ENCODE results near the gene FZR1.

FZR1 gene

GRCh38 chr19:3533563-3534216, 27.6 kb downstream of the FZR1 start:
- no peaks in the 10 kb centered on the region for H3F3A ChIP-seq (ENCODE audit: insufficient read depth)
- H3K4me3 ChIP-seq (ENCODE audit: insufficient read depth, low read length, poor library complexity, severe bottlenecking), result no peak overlapping the region
- no peaks in the 10 kb centered on the region for H3K9me2 ChIP-seq (replicated peaks; ENCODE audit: insufficient read depth, low read length)
- H3K36me3 ChIP-seq (ENCODE audit: low read length), result no peaks in the 10 kb centered on the region
- no peak overlapping the region for H3K4me2 ChIP-seq (ENCODE audit: low read depth, low read length, poor library complexity, severe bottlenecking)
- no peaks in the 10 kb centered on the region for H4K20me1 ChIP-seq (ENCODE audit: low read depth, low read length)
- no peak overlapping the region for H2AFZ ChIP-seq (ENCODE audit: low read depth, low read length, severe bottlenecking)
- H3K27me3 ChIP-seq (ENCODE audit: low read length), result no peaks in the 10 kb centered on the region
- TF ChIP-seq CTCF (IDR thresholded peaks at IDR 0.05; ENCODE audit: insufficient read depth, low read length, poor library complexity, severe bottlenecking) (no peak), EZH2phosphoT487 (conservative IDR thresholded peaks at IDR 0.05; ENCODE audit: low read length) (no peak)
- H3K27ac ChIP-seq (ENCODE audit: low read depth, low read length), result no peak overlapping the region
- no peaks in the 10 kb centered on the region for H3K9me3 ChIP-seq (ENCODE audit: insufficient read depth, low read length)
- no peak overlapping the region for H3K9ac ChIP-seq (ENCODE audit: low read length)
- H3K79me2 ChIP-seq (ENCODE audit: insufficient read depth, low read length), result no peaks in the 10 kb centered on the region

DNA sequence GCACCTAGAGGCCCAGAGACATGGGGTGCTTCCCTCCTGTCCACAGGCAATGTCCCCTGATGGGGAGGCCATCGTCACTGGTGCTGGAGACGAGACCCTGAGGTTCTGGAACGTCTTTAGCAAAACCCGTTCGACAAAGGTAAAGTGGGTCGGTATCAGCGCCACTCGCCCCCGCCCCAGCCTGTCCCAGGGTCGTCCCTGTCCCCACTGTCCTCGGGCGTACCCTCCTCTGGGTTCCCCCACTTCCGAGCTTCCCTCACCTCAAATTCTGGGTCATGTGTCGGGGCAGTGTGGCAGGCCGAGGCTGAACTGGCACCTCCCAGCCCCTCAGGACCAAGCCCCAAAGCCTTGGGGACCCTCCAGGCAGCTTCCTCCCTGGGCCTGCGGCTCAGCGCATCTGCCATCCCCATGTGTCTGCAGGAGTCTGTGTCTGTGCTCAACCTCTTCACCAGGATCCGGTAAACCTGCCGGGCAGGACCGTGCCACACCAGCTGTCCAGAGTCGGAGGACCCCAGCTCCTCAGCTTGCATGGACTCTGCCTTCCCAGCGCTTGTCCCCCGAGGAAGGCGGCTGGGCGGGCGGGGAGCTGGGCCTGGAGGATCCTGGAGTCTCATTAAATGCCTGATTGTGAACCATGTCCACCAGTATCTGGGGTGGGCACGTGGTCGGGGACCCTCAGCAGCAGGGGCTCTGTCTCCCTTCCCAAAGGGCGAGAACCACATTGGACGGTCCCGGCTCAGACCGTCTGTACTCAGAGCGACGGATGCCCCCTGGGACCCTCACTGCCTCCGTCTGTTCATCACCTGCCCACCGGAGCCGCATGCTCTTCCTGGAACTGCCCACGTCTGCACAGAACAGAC, 28.5 kb downstream of the FZR1 start:
- Histone ChIP-seq H3K4me3 (ENCODE audit: insufficient read depth, low read length, poor library complexity, severe bottlenecking) (no peak overlapping the region), H4K20me1 (ENCODE audit: low read depth, low read length) (no peaks in the 10 kb centered on the region), H3K9ac (ENCODE audit: low read length) (no peak overlapping the region)

GRCh38 chr19:3535235-3535535, 29.1 kb downstream of the FZR1 start:
- no peak overlapping the region for H3K4me2 ChIP-seq (ENCODE audit: low read depth, low read length, poor library complexity, severe bottlenecking)
- no peaks in the 10 kb centered on the region for H4K20me1 ChIP-seq (ENCODE audit: low read depth, low read length)
- H3K27ac ChIP-seq (ENCODE audit: low read depth, low read length), result no peak overlapping the region
- H3K79me2 ChIP-seq (ENCODE audit: insufficient read depth, low read length), result no peaks in the 10 kb centered on the region
- H3K9me3 ChIP-seq (ENCODE audit: insufficient read depth, low read length), result no peaks in the 10 kb centered on the region
- no peak overlapping the region for H2AFZ ChIP-seq (ENCODE audit: low read depth, low read length, severe bottlenecking)
- TF ChIP-seq EZH2phosphoT487 (conservative IDR thresholded peaks at IDR 0.05; ENCODE audit: low read length) (no peak), CTCF (IDR thresholded peaks at IDR 0.05; ENCODE audit: insufficient read depth, low read length, poor library complexity, severe bottlenecking) (no peak)
- no peaks in the 10 kb centered on the region for H3K9me2 ChIP-seq (replicated peaks; ENCODE audit: insufficient read depth, low read length)
- no peak overlapping the region for H3K9ac ChIP-seq (ENCODE audit: low read length)
- H3K4me3 ChIP-seq (ENCODE audit: insufficient read depth, low read length, poor library complexity, severe bottlenecking), result no peak overlapping the region
- H3F3A ChIP-seq (ENCODE audit: insufficient read depth), result no peaks in the 10 kb centered on the region
- no peaks in the 10 kb centered on the region for H3K27me3 ChIP-seq (ENCODE audit: low read length)
- H3K36me3 ChIP-seq (ENCODE audit: low read length), result no peaks in the 10 kb centered on the region

More for the DNA sequence above, 28.5 kb downstream of the FZR1 start:
- Histone ChIP-seq H2AFZ (ENCODE audit: low read depth, low read length, severe bottlenecking) (no peak overlapping the region), H3K9me2 (replicated peaks; ENCODE audit: insufficient read depth, low read length) (no peaks in the 10 kb centered on the region), H3K36me3 (ENCODE audit: low read length) (no peaks in the 10 kb centered on the region), H3K27me3 (ENCODE audit: low read length) (no peaks in the 10 kb centered on the region), H3K4me2 (ENCODE audit: low read depth, low read length, poor library complexity, severe bottlenecking) (no peak overlapping the region), H3K9me3 (ENCODE audit: insufficient read depth, low read length) (no peaks in the 10 kb centered on the region), H3F3A (ENCODE audit: insufficient read depth) (no peaks in the 10 kb centered on the region), H3K27ac (ENCODE audit: low read depth, low read length) (no peak overlapping the region), H3K79me2 (ENCODE audit: insufficient read depth, low read length) (no peaks in the 10 kb centered on the region)
- TF ChIP-seq CTCF (IDR thresholded peaks at IDR 0.05; ENCODE audit: insufficient read depth, low read length, poor library complexity, severe bottlenecking) (no peak), EZH2phosphoT487 (conservative IDR thresholded peaks at IDR 0.05; ENCODE audit: low read length) (no peak)
